Breast epithelium (tissue), 4 donors: Measurements from ENCODE around the gene OSBPL2. TPM values are rescaled to one million over a fixed set of nuclear protein-coding genes. Genes with fewer than 3 reads are reported as not detected.

Source experiments
- DNase-seq, 2 donors: peaks; one replicate each; pipeline ENCODE4 v3.0.0-alpha.2; 2019; ENCODE audit warnings: low spot score in 2 of 2
- H3K27ac ChIP-seq, 2 donors: fragments of 200-600 bp; sonication (generic) in 1 of 2; one replicate each; pipeline ENCODE4 v1.5.1; 2016 to 2019; ENCODE audit warnings: mild to moderate bottlenecking in 1 of 2
- H3K27me3 ChIP-seq, 2 donors: fragments of 200-600 bp; sonication (generic) in 1 of 2; one replicate each; pipeline versions ENCODE4 v1.5.1 to v1.6.0; 2017 to 2019; ENCODE audit warnings: control low read depth in 1 of 2, mild to moderate bottlenecking in 1 of 2
- H3K36me3 ChIP-seq: fragments of 200-600 bp; one replicate; pipeline ENCODE4 v1.5.1; 2019
- H3K4me1 ChIP-seq, 2 donors: fragments of 200-600 bp; sonication (generic); one replicate each; pipeline ENCODE4 v1.5.1; 2016 to 2019; ENCODE audit warnings: control low read depth in 1 of 2
- H3K4me3 ChIP-seq, 3 donors: fragments of 200-600 bp; sonication (generic); 1 replicate in 2 of 3; 2 replicates in 1 of 3; pipeline ENCODE4 v1.5.1; 2016 to 2019; ENCODE audit warnings: mild to moderate bottlenecking in 3 of 3, moderate library complexity in 2 of 3
- H3K9me3 ChIP-seq, 2 donors: fragments of 200-600 bp; sonication (generic) in 1 of 2; one replicate each; pipeline ENCODE4 v1.5.1; 2016 to 2019; ENCODE audit warnings: control low read depth in 1 of 2
- POLR2A ChIP-seq: fragments of 450-650 bp; IDR thresholded peaks from one replicate; pipeline ENCODE4 v1.6.1; 2016; ENCODE audit warnings: antibody characterized with exemption, mild to moderate bottlenecking, moderate library complexity
- POLR2AphosphoS5 ChIP-seq, 3 donors: sonication (generic); formaldehyde crosslinking; IDR thresholded peaks; one replicate each; pipeline ENCODE4 v1.6.1; 2017; ENCODE audit warnings: antibody characterized with exemption in 3 of 3
- intact Hi-C: fragments of 100-400 bp; cut with DNase I; formaldehyde crosslinking; loops from one replicate; pipeline ENCODE4 v1.15.1; 2023; ENCODE audit warnings: low total_unique reads
- total RNA-seq, 3 donors: library from RNA; depleted of rRNA; stranded (reverse); fragments of >200 nt; gene quantifications; one replicate each; pipeline ENCODE4 v1.1.0, GENCODE V29; 2016
- TF ChIP-seq, protein P1 (sequence below), 3 donors: fragments of 450-650 bp; IDR thresholded peaks; one replicate each; pipeline ENCODE4 v1.5.1; 2016 to 2017; ENCODE audit warnings: antibody characterized with exemption in 3 of 3, mild to moderate bottlenecking in 3 of 3, moderate library complexity in 3 of 3

Gene OSBPL2
- total RNA-seq, 3 donors from 2014 or later: 25.0 to 46.1 (median 38.0) TPM

GRCh38 chr20:62328684-62329388, 90.5 kb downstream of the OSBPL2 start:
- Histone ChIP-seq H3K27me3 (no peaks in the 10 kb centered on the region), H3K27ac (no peak overlapping the region), H3K4me3 (no peak overlapping the region), H3K4me1 (no peaks in the 10 kb centered on the region), H3K9me3 (no peaks in the 10 kb centered on the region), H3K36me3 (no peaks in the 10 kb centered on the region)
- intact Hi-C loops: no loop called here
- TF ChIP-seq, protein P1, sequence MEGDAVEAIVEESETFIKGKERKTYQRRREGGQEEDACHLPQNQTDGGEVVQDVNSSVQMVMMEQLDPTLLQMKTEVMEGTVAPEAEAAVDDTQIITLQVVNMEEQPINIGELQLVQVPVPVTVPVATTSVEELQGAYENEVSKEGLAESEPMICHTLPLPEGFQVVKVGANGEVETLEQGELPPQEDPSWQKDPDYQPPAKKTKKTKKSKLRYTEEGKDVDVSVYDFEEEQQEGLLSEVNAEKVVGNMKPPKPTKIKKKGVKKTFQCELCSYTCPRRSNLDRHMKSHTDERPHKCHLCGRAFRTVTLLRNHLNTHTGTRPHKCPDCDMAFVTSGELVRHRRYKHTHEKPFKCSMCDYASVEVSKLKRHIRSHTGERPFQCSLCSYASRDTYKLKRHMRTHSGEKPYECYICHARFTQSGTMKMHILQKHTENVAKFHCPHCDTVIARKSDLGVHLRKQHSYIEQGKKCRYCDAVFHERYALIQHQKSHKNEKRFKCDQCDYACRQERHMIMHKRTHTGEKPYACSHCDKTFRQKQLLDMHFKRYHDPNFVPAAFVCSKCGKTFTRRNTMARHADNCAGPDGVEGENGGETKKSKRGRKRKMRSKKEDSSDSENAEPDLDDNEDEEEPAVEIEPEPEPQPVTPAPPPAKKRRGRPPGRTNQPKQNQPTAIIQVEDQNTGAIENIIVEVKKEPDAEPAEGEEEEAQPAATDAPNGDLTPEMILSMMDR (IDR thresholded peaks at IDR 0.05): no peak
- TF ChIP-seq POLR2A (no peak), POLR2AphosphoS5 (IDR thresholded peaks at IDR 0.05) (no peak)
- no peak for DNase-seq

DNA sequence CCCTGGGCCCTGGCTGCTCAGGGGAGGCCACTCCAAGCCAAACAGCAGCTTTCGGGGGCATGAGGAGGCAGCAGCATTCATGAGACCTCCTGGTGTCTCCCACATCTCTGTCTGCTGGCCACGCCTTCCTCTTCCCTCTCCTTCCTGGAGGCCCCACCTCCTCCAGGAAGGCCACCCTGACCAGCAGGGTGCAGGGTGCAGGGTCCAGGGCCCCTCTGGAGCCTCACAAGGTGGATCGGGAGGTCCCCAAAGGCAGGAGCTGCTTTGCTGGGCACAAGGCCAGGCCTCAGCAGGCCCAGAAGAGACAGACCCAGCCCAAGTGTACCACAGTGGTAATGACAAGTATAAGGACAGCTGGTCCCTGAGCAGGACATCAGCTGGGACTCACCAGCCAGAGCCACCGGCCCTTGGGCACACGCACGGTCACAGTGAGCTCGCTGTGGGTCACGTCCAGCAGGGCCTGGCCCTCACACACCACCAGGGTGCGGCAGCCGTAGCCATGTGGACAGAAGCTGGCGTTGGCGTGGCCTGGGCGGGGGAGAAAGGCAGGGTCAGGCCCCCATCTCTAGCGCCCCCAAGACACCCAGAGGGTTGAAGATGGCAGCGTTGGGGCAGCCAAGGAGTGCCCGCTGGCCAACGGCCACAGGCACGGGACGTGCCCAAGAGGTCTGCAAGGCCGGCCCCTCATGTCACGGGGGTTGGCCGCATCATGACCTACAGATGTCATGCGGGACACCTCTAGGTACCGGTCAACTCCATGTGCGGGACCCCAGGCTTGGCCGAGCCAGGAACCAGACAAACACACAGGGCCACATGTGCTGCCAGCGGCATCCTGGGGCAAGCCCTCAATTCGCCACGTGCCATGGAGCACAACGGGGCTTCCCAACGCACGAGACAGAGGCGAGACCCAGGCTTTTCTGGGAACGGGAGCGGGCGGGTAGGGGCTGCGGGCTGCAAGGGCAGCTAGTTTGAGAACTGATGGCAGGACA, 91.4 kb downstream of the OSBPL2 start:
- Histone ChIP-seq H3K4me3 (no peak overlapping the region), H3K27ac (no peak overlapping the region), H3K4me1 (no peaks in the 10 kb centered on the region), H3K36me3 (no peaks in the 10 kb centered on the region), H3K9me3 (no peaks in the 10 kb centered on the region), H3K27me3 (no peaks in the 10 kb centered on the region)
- DNase-seq: no peak
- intact Hi-C loops: no loop called here
- TF ChIP-seq POLR2AphosphoS5 (IDR thresholded peaks at IDR 0.05): no peak

- no peak overlapping the region for H3K4me3 ChIP-seq
- intact Hi-C loops: no loop called here
- DNase-seq: no peak
Measured at GRCh38 chr20:62330576-62331317, 92.4 kb downstream of the OSBPL2 start.

GRCh38 chr20:62331347-62331746, 93.0 kb downstream of the OSBPL2 start:
- H3K36me3 ChIP-seq: no peaks in the 10 kb centered on the region
- DNase-seq: no peak
- no peaks in the 10 kb centered on the region for H3K9me3 ChIP-seq
- no peak overlapping the region for H3K27ac ChIP-seq
- intact Hi-C loops: no loop called here
- H3K4me3 ChIP-seq: no peak overlapping the region
- no peaks in the 10 kb centered on the region for H3K4me1 ChIP-seq
- no peak for TF ChIP-seq POLR2A
- no peak for TF ChIP-seq POLR2AphosphoS5 (IDR thresholded peaks at IDR 0.05)
- no peaks in the 10 kb centered on the region for H3K27me3 ChIP-seq

More at GRCh38 chr20:62330576-62331317, 92.4 kb downstream of the OSBPL2 start:
- Histone ChIP-seq H3K4me1 (no peaks in the 10 kb centered on the region), H3K27me3 (no peaks in the 10 kb centered on the region), H3K27ac (no peak overlapping the region), H3K36me3 (no peaks in the 10 kb centered on the region), H3K9me3 (no peaks in the 10 kb centered on the region)
- TF ChIP-seq, protein P1 (IDR thresholded peaks at IDR 0.05): no peak
- no peak for TF ChIP-seq POLR2A
- TF ChIP-seq POLR2AphosphoS5 (IDR thresholded peaks at IDR 0.05): no peak

DNA sequence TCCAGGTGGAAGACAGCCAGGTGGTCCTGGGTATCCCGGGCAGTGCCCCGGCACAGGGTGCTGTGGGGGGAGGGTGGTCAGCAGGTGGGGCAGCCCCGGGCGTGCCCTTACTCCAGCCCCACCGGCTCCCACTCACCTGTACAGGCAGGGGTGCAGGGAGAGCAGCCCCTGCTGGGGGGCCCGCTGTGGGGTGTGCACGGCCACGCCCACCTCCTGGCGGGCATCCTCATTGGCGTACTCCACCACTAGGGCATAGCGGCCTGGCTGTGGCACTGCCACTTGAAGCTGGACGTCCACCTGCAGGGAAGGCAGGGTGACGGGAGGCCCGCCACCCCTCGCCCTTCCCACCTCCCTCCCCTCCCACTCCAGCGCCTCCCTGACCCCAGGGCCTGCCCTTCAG, 94.1 kb downstream of the OSBPL2 start:
- Histone ChIP-seq H3K27me3 (no peaks in the 10 kb centered on the region), H3K9me3 (no peaks in the 10 kb centered on the region), H3K27ac (no peak overlapping the region), H3K4me3 (no peak overlapping the region), H3K4me1 (no peaks in the 10 kb centered on the region), H3K36me3 (no peaks in the 10 kb centered on the region)
- TF ChIP-seq, protein P1 (IDR thresholded peaks at IDR 0.05): no peak
- TF ChIP-seq POLR2AphosphoS5 (IDR thresholded peaks at IDR 0.05) (no peak), POLR2A (no peak)
- intact Hi-C loops: no loop called here
- DNase-seq: no peak
